ENCODE data around the gene LUC7L2.
"Not testable (repeated sequence)": the region's sequence is repeated elsewhere in the genome, so short reads cannot be mapped to it uniquely, and the experiment has no call there.

The LUC7L2 gene

DNA sequence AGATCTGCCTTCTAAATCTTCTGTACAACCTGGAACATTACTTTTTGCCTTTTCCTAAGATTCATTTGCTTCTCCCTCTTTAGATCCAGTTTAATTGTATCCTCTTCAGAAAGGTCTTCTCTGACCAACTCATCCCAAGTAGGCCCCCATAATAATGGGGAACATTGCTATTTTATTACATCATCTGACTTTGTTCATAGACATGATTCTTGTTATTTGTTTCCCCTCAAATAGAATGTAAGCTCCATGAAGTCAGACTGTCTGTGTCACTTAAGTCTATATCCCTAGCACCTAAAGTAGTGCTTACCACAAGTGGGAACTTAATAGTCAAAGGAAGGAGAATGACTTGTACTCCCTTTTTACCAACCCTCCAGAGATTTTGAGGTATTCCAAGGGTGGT lies 37.5 kb downstream of the LUC7L2 start:
- no peak for DNase-seq

DNA sequence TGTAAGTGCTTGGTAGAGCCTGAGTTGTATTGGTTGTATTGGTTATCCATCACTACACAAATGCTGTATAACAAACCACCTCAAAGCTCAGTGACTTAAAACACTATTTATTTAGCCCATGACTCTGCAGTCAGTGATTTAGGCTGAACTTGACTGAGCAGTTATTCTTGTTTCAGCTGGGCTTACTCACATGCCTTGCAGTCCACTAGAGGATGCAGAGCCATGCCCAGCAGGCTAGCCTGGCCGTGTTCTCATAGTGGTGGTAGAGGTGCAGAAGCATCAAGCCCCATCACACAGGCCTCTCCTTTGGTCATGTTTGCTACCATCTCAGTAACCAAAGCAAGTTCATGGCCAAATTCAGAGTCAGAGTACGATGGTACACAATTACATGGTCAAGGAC lies 43.9 kb downstream of the LUC7L2 start:
- no peak for DNase-seq

DNA sequence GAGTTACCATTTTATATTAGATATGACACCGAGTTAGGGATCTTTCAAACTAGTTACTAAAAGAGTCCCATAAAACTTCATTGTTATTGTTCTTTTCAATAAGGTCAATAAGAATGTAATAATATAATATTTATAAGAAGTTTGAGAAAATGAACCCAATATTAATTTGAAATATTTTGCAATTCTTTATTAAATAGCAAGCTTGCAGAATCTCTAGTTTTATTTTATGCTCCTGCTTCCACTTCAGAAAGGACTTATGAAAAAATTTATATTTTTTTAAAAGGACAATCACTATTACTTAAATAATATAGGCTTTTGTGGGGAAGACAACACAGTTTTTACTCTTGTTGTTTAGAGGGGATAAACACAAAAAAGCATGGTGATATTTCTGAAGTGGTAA lies 47.9 kb downstream of the LUC7L2 start:
- no peak for DNase-seq

DNA sequence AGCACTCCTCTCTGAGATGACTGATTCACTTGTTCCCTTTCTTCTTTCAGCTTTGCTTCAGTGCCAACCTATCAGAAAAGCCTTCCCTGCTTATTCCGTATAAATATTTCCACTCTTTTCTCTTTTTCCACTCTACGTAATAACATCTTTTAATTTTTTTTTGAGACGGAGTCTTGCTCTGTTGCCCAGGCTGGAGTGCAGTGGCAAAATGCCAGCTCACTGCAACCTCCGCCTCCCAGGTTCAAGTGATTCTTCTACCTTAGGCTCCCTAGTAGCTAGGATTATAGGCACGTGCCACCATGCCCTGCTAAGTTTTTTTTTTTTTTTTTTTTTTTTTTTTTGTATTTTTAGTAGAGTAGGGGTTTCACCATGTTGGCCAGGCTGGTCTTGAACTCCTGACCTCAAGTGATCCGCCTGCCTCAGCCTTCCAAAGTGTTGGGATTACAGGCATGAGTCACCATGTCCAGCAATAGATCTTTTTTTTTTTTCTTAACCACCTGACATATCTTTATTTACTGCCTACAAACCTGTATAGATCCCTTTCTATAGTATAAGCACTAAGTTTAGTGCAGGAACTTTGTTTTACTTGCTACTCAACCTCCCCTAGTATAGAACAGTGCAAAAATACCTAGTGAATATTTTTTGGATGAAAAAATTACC lies 55.2 kb downstream of the LUC7L2 start:
- DNase-seq, result not testable (repeated sequence)

DNA sequence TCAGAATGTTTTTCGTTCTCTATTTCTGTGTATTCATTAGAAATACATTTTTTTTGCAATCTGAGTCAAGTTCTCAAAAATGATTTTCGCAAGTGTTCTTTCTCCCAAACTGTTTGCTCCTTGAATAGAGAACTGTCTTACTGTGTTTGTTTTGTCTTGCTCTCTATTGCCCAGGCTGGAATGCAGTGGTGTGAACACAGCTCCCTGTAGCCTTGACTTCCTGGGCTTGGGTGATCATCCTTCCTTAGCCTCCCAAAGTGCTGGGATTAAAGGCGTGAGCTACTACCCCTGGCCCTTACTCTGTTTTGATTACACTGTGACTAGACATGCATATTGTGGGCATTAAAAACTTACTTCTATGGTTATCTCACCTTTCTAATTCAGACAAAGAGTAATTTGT lies 56.7 kb downstream of the LUC7L2 start:
- DNase-seq, result no peak

DNA sequence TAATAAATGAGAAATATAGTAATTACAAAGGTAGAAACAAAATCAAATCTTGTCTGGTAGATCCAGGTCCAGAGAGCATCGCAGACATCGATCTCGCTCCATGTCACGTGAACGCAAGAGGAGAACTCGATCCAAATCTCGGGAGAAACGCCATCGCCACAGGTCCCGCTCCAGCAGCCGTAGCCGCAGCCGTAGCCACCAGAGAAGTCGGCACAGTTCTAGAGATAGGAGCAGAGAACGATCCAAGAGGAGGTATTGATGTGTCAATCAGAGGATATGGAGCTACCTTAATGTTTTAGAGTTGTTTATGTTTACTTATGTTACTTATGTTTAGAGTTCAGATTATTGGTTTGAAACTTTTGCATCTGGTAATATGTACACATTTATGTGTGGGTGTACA lies 57.8 kb downstream of the LUC7L2 start:
- no peak for DNase-seq

DNA sequence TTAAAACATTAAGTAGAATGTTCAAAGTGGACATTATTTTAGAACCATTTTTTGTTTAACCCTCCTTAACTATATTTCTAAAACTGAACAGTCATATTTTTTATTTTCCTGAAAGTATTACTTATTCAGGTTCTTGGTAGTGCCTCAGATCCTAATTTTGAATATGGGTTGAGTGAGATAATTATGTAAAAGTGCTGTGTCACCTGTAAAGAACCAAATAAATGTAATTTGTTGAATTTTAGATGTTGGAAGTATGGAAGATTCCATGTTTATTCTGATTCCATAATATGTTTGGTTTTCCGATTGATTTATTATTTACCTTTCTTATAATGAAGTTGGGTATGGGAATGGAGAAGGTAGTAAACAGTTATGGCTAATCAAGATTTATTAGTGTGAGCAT lies 61.4 kb downstream of the LUC7L2 start:
- DNase-seq, result no peak

DNA sequence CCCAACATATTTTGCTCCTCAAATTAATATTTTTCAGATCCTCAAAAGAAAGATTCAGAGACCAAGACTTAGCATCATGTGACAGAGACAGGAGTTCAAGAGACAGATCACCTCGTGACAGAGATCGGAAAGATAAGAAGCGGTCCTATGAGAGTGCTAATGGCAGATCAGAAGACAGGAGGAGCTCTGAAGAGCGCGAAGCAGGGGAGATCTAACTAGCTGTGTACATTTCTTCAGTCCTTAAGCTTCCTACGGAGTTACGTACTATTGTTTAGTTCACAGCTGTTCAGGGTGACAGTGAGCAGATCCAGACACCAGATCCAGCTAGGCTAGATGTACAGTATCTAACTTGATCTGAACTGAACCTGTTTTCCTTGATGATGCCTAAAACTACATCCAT lies 62.4 kb downstream of the LUC7L2 start:
- no peak for DNase-seq

DNA sequence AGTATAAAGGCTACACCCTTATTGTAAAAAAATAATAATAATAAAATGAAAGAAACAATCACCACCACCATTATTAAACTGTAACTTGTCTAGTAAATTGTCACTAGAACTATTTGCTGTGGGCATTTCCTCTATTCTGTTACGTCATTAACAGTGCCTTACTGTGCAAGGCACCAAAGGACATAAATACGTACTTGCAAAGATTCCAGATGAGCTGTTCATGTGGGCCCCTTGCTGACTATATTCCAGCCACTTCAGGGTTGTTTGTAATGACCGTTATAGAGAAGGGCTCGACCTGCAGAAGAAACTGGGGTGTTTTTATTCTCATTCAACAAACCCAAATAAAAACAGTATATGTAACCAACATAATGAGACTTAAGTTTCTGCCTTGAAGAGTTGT lies 63.4 kb downstream of the LUC7L2 start:
- DNase-seq, result no peak

DNA sequence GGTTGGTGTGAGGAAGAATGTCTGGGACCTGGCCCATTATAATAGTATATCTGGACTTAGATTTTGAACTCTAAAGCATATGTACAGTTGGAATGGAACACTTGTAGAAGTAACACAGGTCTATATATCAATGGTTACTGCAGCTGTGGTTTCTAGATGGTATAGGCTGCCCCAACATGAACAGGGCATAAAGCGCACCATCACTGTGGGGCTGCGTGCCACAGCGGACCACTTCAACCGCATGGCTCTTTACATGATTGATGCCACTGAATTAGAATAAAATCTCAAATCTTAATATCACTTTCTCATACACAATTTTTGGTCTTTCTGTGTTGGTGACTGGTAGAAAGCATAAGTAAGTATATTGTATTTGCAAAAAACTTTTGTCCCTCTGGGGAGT lies 64.3 kb downstream of the LUC7L2 start:
- no peak for DNase-seq

DNA sequence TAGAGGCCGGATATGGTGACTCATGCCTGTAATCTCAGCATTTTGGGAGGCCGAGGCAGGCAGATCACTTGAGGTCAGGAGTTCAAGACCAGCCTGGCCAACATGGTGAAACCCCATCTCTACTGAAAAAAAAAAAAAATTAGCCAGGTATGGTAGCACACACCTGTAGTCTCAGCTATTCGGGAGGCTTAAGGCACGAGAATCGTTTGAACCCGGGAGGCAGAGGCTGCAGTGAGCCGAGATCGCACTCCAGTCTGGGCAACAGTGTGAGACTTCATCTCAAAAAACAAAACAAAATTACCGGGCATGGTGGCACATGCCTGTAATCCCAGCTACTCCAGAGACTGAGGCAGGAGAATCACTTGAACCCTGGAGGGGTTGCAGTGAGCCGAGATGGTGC lies 66.0 kb downstream of the LUC7L2 start:
- not testable (repeated sequence) for DNase-seq

DNA sequence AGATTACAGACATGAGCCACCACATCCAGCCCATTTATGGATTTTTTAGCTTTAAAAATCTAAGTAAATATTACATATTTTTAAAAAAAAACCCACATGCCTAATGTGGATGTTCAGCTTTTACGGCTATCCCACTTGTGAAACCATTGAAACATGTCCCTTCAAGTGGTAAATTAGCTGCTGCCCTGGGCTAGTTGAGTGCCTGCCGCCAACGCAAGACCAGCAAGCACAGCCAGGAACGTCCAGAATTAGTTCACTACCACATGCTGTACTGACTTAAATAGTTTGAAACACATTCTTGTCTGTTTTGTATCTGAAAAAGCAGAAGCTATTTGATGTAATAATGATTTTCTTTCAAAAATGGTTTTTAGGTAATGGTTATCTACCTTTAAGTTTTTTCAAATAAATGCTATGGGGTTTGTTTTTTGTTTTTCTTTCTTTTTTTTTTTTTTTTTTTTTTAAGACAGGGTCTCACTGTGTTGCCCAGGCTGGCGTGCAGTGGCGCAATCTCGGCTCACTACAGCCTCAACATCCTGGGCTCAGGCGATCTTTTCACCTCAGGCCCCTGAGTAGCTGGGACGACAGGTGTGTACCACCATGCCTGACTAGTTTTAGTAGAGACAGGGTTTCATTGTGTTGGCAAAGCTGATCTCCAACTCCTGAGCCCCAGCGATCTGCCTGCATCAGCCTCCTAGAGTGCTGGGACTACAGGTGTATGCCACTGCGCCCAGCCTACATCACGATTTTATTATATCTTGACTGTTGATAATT lies 66.7 kb downstream of the LUC7L2 start:
- DNase-seq, result no peak

DNA sequence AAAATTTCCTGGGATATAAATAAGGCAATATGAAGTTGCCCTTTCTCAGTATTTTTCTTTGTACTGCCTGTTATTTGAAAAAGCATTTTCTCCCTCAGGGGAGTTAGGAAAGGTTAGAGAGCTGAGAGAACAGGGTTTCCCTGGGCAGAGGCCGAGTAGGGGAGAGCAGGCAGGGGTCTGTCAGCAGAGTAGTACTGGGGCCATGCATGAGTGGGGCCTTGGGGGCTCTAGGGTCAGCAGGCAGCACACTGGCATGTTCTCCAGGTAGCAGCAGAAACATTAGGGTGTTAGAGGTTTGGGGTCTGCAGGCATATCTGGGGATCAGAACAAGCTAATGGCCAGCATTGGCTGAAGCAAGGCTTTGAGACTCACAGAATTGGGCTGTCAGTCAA lies 67.3 kb downstream of the LUC7L2 start:
- DNase-seq, result no peak

DNA sequence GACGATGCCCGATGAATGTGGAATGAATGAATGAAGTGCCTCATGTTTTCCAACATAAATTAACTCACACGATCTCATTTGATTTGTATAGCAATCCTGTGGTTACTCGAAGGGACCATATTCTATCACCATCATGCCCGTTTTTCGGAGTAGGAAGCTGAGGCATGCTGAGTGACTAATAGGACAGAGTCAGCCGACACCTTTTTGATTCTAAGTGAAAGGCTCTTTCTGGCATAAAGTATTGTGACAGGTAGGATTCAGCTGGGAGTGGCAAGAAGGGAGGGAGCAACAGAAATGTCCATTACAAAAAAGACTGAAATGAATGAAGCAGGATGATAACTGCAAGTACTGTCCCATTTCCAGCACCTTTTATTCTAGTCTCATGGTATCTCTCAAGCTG lies 68.1 kb downstream of the LUC7L2 start:
- DNase-seq, result no peak

DNA sequence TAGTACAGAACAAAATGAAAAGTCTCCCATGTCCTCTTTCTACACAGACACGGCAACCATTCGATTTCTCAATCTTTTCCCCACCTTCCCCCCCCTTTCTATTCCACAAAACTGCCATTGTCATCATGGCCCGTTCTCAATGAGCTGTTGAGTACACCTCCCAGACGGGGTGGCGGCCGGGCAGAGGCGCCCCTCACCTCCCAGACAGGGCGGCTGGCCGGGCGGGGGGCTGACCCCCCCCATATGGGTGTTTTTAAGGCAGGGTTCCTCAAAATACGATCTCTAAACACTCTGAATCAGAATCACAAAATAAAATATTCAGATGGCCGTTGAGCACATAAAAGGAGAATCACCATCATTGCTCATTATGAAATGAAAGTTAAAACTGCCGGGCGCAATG lies 70.0 kb downstream of the LUC7L2 start:
- not testable (repeated sequence) for DNase-seq

DNA sequence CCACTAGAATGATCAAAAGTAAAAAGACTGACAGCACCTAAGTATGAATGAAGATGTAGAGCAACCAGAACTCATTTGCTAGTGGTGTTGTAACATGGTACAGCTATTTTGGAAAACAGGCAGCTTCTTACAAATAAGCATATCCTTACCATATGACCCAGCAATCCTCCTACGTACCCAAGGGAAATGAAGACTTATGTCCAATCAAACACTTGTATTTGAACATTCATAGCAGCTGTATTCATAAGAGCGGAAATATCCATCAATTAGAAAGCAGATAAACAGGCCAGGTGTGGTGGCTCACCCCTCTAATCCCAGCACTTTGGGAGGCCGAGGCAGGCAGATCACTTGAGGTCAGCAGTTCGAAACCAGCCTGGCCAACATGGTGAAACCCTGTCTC lies 70.7 kb downstream of the LUC7L2 start:
- no peak for DNase-seq

DNA sequence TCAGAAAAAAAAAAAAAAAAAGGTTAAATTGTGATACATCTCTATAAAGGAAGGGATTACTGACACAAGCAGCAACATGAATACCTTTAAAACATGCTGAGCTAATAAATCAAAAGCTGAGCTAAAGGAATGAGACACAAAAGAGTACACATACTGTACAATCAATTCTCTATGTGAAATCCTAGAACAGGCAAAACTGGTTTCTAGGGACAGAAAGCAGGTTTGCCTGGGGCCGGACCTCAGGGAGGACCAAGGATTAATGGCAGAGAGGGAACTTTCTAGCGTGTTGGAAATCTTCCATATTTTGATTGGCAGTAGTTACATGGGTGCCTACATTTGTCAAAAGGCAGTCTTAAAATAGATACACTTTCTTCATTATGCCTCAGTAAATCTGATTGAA lies 71.3 kb downstream of the LUC7L2 start:
- DNase-seq, result no peak

DNA sequence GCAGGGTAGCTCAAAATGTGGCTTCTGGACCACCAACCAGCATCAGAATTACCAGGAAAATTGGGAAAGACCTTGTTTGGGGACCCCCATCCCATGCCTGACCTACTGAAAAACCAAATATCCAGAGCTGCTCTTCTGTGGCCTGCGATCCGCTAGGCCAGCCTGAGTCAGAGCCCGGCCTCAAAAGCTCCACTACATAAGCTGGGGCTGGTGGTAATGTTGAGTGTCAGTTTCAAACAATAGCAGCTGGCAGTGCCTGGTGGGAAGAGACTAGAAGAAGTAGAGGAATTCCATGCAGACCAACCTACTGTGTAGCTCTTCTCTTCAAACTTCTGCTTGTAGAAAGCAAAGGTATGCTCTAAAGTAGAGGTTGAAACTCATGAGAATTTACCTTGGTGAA lies 71.8 kb downstream of the LUC7L2 start:
- DNase-seq, result no peak

DNA sequence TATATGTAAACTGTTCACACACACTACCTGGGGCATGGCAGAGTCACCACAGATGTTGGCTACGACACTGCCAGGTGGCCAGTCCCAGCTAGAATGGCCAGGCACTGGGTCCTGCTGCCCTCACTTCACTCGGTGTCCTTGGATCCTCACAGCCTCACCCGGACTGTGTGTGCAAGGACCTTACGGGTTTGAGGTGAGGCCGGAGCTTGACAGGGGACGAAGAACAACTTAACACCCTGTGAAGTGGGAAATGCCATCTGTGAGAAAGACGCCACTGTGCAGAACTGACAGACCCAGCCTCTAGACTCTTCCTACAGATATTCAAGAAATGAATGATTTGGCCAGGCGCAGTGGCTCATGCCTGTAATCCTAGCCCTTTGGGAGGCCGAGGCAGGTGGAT lies 77.1 kb downstream of the LUC7L2 start:
- DNase-seq, result no peak

DNA sequence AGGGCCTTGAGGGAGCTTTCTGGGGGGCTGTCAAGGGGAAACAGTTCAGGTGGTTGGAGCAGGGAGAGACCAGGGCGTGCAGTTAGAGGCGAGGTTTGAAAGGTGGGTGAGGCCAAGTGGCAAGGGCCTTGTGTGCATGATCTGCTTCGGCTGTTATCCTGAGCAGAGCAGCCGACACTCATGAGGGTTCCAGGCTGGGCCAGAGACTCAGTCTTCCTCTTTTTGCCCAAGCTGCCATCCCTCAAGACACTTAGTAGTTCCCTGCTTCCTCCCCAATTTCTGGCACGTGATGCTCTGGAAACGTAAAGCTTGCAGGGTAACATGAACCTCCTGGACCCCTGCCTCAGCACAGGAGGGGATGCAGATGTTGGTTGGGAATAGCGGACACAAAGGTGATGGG lies 79.7 kb downstream of the LUC7L2 start:
- no peak for DNase-seq

DNA sequence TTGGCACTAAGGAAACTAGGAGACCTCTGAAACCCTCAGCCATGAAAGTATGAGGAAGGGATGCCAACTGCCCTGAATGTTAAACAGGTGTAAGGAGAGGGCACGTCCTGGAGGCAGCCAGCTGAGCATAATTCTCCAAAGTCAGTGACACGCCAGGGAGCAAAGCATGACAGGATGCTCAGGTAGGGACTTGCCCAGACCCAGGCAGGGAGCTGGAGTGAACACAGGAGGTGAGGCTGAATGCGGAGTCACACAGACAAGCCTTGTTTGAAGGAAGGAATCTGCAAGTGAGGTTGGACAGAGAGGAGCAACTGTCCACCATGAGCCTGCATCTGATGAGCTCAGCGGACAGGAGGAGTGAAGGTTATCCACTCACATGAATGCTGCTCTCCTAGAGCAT lies 82.3 kb downstream of the LUC7L2 start:
- DNase-seq, result no peak

DNA sequence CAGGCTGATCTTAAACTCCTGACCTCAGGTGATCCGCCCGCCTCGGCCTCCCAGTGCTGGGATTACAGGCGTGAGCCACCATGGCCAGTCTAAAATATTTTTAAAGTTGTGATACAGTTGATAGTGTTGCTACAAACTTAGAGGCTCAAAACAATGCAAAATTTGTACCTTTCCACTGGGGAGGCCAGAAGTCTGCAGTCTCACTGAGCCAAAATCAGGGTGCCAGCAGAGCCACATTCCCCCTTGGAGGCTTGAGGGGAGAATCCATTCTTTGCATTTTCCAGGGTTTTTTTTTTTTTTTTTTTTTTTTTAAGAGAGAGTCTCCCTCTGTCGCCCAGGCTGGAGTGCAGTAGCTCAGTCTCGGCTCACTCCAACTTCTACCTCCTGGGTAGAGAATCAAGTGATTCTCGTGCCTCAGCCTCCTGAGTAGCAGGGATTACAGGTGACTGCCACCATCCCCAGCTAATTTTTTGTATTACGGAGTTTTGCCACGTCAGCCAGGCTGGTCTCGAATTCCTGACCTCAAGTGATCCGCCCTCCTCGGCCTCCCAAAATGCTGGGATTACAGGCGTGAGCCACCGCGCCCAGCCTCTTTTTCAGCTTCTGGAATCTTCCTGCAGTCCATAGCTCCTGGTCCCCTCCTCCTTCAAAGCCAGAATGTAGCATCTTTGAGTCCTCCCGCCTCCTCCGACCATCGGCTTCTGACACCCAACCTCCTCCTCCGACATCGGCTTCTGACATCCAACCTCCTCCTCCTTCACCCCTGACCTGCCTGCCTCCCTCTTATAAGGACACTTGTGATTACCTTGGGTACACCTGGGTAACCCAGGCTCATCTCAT lies 86.6 kb downstream of the LUC7L2 start:
- DNase-seq, result no peak

DNA sequence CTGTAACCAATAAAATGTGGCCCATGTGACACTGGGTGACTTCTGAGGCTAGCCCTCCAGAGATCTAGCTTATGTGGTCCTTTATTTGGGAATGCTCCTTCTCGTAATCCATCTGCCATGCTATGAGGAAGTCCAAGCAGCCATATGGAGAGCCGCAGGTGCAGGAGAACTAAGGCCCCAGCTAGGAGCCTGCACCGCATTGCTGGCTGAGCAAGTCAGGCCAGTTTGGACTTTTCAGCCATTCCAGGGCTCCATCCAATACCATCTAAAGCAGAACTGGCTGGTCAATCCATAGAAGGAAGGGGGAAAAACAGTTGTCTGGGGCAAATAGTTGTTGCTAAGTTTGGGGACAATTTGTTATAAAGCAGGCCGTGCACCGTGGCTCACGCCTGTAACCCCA lies 91.2 kb downstream of the LUC7L2 start:
- DNase-seq, result no peak

DNA sequence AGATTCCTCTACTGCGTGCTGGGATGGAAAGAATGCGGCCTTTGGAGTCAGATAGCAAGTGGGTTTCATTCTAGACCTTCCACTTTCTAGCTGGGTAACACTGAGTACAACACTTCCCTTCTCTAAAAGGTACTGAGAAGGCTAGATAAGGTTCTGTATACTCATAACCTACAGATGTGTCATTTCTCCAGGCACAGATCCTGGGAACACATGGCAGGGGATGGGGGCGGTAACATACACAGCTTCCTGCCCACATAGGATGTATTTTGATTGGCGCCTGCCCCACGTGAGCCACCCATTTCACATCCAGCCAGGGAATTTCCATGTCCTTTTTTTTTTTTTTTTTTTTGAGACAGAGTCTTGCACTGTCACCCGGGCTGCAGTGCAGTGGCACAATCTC lies 91.9 kb downstream of the LUC7L2 start:
- no peak for DNase-seq

Measured in CD4-positive, alpha-beta T cell treated with Interleukin-6 for 4 hours (primary cell).